IPS DF 4.7 (cell line): ENCODE results near the gene ATP9B.

Experiments used
- DNase-seq: peaks from one replicate; pipeline ENCODE4 v3.0.0-alpha.2; 2013; ENCODE audit warnings: low spot score; ENCODE audit errors: extremely low read depth

ATP9B gene, protein sequence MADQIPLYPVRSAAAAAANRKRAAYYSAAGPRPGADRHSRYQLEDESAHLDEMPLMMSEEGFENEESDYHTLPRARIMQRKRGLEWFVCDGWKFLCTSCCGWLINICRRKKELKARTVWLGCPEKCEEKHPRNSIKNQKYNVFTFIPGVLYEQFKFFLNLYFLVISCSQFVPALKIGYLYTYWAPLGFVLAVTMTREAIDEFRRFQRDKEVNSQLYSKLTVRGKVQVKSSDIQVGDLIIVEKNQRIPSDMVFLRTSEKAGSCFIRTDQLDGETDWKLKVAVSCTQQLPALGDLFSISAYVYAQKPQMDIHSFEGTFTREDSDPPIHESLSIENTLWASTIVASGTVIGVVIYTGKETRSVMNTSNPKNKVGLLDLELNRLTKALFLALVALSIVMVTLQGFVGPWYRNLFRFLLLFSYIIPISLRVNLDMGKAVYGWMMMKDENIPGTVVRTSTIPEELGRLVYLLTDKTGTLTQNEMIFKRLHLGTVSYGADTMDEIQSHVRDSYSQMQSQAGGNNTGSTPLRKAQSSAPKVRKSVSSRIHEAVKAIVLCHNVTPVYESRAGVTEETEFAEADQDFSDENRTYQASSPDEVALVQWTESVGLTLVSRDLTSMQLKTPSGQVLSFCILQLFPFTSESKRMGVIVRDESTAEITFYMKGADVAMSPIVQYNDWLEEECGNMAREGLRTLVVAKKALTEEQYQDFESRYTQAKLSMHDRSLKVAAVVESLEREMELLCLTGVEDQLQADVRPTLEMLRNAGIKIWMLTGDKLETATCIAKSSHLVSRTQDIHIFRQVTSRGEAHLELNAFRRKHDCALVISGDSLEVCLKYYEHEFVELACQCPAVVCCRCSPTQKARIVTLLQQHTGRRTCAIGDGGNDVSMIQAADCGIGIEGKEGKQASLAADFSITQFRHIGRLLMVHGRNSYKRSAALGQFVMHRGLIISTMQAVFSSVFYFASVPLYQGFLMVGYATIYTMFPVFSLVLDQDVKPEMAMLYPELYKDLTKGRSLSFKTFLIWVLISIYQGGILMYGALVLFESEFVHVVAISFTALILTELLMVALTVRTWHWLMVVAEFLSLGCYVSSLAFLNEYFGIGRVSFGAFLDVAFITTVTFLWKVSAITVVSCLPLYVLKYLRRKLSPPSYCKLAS

DNA sequence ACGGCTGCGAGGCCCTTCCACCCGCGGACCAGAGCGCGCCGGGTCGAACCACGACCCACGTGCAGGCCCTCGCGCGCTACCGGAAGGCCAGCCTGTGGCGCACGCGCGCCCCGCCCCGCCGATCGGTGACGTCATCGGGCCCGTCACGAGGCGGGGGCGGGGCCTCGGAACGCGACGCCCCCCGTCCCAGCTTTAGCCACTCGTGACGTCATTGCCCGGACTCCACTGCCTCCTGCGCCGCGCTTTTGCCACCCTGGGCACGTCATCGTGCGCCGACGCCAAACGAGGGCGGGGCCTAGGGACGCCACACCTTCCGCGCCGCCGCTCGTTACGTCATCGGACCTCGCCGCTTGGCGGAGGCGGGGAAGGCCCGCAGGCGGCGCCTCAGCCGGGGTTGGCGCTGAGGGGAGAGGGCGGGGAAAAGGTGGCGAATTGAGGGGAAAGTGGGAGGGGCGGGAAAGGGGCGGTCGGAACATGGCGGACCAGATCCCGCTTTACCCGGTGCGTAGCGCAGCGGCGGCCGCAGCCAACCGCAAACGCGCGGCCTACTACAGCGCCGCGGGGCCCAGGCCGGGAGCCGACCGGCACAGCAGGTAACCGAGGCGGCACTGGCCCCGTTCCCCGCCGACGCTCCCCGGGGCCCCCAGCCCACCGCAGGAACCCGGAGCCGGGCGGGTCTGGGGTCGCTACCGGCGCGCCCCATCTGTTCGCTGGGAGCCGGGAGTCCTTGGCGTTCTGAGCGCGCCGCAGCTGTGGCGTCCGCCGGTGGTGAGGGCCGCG, at the start of gene ATP9B:
Gene ATP9B (plus strand): TSS at position 458 of the 780 bp plus-strand sequence. CDS start 17 bp downstream, at position 475.
- peak; percentile 76 for DNase-seq

DNA sequence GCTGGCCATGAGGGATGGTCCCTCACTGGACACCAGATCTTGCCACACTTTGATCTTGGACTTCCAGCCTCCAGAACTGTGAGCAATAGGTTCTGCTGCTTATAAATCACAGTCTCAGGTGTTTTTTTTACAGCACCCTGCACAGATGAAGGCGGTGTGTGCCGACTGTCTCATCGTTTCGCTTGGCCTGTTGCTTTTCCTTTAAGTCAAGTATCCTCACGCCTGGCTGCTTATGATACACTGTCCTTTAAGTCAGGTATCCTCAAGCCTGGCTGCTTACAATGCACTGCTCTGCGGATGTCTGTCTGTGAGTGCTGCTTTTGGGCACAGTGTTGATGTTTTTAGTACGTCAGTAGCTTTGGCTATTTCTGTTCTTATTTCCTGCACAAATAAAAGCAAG, 49.3 kb upstream of the ATP9B start:
- no peak for DNase-seq

DNA sequence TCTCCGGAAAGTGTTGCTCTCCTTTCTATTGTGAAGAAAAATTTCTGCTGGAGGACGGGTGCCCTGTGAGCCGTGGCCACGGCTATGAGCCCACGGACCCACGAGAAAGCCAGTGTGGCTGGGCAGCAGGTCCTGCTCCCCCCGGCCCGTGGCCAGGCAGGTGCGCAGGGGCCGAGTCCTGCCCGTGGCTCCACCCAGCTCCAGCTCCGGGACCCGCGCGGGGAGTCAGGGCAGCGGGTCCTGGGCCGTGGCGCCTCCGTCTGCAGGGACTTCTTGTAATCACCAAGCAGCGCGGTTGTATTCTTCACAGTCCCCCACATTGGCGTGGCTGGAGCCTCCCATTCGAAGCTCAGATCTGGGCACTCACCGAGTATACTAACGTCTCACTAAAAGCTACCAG, 46.6 kb upstream of the ATP9B start:
- DNase-seq, result no peak

DNA sequence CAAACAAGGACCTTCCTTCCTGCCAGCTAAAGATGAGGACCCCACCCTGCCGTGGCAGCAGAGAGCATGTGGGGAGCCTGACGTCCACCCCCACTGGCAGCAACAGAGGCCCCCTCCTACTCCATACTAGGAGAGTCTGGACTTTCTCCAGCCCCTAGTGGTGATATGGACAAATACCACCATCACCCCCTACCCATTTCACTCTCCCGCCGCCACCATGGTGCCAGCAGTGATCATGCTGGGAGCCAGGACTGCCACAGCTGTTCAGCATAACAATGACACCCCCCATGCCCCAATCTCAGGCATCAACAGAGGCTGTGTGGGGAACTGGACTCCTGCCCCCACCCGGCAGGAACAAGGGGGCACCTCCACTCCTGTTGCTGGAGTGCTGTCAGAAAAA, 42.7 kb upstream of the ATP9B start:
- DNase-seq, result peak; percentile 25

DNA sequence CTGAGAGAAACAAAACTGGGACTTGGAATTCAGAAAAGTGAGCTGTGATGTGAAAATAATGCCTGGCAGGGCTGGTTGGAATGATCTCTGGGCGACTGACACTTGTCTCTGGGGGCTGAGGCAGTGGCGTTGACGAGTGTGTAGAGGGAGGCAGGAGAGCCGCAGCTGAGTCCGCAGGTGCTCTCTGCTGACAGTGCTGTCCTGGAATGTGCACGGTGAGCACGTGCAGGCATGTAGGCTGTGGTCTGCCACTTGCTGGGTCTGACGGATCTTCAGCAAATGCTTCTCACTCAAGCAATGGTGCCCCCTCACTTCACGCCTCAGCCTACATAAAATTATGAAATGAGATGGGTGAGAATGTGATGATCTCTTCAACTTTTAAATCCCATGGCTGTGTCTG, 38.5 kb upstream of the ATP9B start:
- no peak for DNase-seq

DNA sequence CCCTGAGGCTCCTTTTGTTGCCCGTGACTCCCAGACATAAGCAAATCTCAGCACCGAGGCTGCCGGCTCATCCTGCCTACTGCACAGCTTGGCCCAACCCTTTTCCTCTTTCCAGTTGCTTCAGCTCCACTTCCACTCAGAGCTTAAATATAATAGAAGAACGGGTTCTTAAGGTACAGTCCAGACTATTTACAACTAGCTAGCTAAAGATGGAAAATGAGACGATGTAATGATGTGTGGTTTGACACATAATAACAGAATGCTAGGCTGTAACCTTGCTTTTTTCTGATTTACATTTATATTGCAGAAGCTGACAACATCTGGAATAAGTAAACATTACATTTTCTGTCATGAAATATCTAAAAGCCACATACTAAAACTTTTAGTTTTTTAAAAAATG, 26.9 kb upstream of the ATP9B start:
- DNase-seq, result no peak

DNA sequence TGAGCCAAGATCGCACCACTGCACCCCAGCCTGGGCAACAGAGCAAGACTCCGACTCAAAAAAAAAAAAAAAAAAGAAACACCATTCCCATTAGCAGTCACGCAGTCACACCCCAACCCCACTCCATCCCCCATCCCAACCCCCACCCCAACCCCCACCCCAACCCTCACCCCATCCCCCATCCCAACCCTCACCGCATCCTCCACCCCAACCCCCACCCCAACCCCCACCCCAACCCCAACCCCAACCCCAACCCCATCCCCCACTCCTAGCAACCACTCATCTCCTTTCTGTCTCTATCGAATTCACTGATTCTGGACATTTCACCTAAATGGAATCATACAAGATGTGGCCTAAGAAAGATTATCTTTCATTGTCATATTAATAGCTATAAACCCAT, 25.9 kb upstream of the ATP9B start:
- DNase-seq, result no peak

DNA sequence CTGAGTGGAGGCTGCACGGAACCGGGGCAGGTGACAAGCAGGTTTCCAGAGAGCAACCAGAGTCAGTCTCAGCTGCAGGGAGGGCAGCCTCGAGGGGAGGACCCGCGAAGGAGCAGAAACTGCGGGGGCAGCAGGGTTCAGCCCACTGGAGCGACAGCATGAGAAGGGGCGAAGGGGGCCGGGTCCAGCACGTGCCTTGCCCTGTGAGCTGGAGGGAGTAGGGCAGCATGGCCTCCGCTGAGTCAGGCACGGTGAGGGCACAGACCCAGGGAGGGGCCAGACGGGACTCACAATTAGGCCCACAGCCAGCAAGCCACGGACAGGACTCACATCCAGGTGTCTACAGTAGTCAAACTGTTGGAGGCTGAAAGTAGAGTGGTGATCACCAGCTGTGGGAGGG, 22.7 kb upstream of the ATP9B start:
- DNase-seq, result no peak

DNA sequence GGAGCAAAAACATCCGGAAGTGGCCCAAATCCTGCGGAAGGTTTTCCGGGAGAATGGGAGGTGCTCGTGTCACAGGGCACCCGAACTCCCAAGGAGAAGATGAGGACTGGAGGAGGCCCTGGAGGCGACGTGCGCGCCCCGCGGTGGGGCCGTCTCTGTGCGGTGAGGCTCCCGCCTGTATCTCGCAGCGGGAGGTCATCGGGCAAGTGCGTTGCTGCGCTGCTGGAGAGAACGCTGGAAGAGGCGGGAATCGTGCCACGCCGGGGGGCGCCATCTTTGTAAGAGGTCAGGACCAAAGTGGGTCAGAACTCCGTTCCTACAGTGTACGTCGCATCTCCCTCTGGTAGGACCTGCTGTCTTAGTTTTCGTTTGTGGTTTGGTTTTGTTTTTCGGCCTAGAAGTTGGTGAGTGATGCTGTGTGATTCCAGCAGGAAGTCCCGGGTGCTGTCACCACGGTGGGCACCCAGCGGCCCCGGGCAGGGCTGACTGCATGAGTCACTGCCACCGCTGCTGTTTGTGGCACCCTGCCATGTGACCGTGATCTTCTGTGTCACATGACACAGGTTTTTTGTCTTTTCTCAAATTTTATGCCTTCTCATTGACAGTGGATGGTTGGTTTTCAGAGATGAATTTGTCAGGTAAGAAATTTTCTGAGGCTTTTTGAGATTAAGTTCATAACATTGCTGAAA, 21.5 kb upstream of the ATP9B start:
- DNase-seq, result no peak

DNA sequence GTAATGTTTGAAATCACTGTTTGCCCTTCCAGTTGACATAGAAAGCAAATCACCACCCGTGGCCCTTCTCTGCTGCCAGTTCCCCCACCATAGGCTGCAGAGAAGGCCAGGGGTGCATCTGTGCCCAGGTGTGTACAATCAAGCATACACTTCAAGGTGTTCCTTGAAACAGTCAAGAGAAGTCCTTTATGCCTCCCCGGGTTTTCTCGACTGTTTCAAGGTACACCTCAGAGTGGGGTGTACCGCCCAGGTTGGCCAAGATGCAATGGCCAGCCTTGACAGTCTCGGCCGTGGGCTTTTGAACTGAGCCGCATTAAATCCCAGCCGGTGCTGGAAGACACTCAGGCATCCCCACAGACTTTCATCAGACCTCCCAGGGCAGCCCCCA, 21.0 kb upstream of the ATP9B start:
- no peak for DNase-seq

DNA sequence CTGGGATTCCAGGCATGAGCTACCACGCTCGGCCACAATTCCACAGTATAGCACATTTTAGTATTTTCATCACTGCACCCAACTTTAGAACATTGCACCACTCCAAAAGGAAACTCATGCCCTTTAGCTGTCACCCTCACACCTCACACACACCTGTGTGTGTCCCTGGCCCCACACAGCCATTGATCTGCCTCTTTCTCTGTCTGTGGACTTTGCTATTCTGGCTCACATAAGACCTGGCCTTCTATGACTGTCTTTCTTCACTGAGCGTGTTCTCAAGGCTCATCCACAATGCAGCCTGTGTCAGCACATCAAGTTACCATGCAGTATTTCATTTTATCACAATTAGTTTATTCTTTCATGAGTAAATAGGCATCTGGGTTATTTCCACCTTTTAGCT, 19.7 kb upstream of the ATP9B start:
- DNase-seq, result no peak

DNA sequence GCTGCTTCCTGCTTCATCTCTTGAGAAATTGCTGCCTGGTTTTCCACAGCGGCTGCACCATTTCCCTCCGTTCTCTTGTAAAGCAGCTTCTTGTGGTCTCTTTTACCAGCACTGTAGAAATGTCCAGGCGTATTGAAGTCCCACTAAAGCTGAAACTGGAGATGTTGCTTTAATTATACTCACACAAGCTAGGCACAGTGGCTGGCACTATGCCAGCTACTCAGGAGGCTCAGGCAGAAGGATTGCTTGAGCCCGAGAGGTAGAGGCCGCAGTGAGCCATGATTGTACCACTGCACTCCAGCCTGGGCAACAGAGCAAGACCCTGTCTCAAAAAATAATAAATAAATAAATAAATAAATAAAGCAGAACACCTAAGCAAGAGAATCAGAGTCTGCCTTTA, 19.2 kb upstream of the ATP9B start:
- no peak for DNase-seq

DNA sequence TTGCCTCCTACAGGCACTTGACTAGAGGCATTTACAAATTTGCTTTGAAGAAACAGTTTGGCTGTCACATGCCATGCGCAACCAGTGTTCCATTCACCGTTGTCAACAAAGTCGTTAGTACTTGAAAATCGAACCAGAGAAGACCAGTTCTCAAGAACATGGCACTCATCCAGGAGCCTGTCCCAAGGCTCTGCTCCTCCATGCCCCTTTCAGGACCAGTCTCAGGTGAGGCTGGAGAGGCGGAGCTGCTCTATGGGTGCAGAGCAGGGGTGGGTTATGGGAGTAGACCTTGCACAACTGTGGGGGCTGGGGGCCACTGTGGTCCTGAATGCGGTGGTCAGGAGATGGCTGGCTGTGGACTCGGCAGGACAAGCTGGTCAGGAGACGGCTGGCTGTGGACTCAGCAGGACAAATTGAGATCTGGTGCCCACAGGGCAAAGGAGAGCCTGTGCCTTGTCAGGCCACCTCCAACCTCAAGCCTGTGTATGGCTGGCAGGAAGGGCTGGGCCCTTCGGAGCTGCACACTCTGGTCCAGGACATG, 12.3 kb upstream of the ATP9B start:
- no peak for DNase-seq

DNA sequence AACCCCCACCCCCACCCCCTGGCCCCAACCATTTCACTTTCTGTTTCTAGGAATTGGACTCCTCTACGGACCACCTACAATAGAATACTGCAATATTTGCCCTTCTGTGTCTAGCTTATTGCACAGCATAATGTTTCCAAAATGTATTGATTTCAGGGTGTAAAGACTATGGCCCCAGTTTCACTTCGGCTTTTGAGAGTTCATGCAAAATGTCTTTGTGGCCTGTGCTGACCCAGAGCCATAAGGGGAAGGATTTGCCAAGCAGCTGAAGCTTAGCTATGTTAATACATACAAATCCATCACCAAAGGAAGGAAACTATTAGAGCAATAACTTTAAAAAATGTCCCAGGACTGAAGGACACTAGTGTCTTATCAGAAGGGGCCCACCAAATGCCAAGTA, 11.2 kb upstream of the ATP9B start:
- DNase-seq, result no peak

DNA sequence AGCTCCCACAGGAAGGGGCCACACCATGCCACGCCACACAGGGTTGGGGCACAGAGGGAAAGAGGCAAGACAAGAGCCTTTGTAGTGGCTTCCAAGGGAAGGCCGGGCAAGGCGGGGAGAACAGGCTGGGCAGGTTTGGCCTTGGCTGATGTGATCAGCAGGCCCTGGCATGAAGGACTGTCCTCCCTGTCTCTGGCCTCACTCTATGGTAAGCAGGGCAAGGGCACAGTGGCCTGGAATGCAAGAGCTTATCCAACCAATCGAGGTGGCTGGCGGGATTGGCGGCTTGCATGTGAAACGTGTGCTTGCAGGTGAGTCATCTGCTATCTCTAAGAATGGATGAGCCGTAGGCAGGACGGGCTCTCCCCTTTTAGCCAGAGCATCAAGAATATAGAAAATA, 6.4 kb upstream of the ATP9B start:
- DNase-seq, result no peak

DNA sequence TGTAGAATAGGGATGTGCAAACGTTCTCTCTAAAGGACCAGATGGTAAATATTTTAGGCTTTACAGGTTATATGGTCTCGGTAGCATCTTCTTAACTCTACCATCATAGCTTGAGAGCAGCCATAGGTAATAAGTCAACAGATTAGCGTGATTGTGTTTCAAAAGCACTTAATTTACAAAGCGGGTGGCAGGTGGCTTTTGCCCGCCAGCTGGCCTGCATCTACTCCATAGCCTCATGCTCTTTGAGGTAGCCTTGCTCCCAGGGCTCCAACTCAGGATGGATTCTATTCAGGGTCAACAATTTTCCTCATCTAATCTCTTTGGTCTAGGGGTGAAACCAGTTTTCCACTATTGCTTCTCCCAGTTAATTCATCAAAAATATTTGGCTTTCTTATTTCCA, 5.0 kb upstream of the ATP9B start:
- no peak for DNase-seq

DNA sequence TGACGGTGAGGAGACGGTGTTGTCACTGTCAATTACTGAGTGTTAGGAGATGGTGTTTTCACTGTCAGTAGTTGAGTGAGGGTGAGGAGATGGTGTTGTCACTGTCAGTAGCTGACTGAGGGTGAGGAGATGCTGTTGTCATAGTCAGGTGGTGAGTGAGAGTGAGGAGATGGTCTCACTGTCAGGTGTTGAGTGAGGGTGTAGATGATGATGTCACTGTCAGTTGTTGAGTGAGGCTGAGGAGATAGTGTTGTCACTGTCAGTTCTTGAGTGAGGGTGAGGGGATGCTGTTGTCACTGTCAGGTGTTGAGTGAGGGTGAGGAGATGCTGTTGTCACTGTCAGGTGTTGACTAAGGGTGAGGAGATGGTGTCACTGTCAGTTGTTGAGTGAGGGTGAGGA, 3.4 kb upstream of the ATP9B start:
- no peak for DNase-seq

DNA sequence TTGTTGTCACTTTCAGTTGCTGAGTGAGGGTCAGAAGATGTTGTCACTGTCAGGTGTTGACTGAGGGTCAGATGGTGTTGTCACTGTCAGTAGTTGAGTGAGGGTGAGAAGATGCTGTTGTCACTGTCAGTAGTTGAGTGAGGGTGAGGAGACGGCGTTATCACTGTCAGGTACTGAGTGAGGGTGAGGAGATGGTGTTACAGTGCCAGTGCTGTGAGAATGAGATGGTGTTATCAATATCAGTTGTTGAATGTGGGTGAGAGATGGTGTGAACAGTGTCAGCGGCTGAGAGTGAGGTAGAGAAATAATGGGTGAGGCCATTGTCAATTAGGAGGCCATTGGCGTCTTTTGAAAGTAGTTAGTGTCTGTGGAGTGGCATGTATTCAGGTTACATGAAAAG, 1.6 kb upstream of the ATP9B start:
- DNase-seq, result no peak

DNA sequence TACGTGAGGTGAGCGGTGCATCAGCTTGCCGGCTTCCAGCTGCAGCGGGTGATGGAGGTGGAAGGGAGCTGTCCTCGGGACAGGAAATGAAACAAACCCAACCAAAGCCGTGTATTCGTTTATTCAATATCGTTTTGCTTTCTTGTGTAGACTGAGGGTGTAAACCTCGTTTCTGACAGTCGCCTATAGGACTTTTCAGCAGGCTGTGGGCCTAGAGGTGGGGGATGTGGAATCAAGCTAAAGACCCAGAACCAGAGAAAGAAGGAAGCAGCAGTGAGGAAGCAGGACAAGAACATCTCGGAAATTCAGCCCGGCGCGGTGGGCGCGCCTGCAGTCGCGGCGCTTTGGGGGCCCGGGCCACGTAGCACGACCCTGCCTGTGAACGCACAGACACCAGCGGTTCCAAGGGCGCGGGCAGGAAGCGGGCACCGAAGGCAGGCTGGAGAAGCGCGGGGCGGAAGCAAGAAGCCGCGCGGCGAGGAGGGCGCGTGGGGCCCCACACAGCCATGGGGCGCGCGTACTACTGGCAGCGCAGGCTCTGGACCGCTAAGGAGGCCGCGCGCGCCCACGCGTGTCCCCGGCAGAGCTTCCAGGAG, 755 bp upstream of the ATP9B start:
- DNase-seq, result no peak

DNA sequence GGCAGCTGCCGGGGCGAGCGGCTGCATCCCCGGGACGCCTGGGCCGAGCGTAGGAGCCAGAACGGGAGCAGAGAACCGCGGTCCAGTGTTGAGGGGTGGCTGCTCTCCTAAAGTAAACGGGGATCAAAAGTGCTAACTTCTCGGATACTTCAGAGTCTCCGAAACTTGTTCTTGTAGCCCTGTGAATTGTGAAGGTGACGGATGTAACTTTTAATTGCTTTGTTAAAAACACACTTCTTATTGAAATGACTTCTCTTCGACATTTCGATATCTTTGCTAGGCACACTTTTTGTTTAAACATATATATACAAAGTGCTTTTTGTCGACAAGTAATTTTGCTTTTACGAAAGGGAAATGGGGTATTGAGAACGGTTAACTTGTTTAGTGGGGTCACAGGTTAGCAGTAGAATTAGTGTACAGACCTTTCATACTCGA, 540 bp downstream of the ATP9B start:
- DNase-seq, result no peak
